ENCODE measurements around the gene ENO4. TPM values are rescaled to one million over a fixed set of nuclear protein-coding genes. Genes with fewer than 3 reads are reported as not detected.

Gene ENO4
- total RNA-seq, 2 donors from 2014 or later = 0.27 to 0.91 TPM

DNA sequence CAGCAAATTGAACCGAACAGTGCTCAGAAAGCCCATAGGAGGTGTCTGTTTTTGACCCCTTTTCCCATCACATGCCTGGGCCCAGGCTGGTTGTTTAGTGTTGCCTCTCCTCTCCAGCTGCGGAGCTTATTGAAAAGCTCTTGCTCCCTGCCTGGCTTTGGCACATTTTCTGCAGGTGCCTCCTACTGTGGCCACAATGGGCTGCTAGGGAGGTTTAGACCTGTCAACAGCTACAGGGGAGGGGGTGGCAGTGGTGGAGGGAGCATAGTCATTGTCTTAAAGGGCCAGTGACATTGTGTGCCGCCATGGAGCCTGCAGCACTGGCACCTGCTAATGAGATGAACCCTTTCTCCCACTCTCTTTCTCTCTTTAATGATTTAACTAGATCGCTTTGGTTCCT is 13.2 kb upstream of the ENO4 start:
- Histone ChIP-seq H3K27ac (no peak overlapping the region), H3K9me3 (no peaks in the 10 kb centered on the region), H3K36me3 (no peaks in the 10 kb centered on the region), H3K4me3 (no peak overlapping the region), H3K4me1 (replicated peaks) (no peaks in the 10 kb centered on the region), H3K27me3 (replicated peaks; ENCODE audit: insufficient read depth) (no peaks in the 10 kb centered on the region)
- TF ChIP-seq, protein P1, sequence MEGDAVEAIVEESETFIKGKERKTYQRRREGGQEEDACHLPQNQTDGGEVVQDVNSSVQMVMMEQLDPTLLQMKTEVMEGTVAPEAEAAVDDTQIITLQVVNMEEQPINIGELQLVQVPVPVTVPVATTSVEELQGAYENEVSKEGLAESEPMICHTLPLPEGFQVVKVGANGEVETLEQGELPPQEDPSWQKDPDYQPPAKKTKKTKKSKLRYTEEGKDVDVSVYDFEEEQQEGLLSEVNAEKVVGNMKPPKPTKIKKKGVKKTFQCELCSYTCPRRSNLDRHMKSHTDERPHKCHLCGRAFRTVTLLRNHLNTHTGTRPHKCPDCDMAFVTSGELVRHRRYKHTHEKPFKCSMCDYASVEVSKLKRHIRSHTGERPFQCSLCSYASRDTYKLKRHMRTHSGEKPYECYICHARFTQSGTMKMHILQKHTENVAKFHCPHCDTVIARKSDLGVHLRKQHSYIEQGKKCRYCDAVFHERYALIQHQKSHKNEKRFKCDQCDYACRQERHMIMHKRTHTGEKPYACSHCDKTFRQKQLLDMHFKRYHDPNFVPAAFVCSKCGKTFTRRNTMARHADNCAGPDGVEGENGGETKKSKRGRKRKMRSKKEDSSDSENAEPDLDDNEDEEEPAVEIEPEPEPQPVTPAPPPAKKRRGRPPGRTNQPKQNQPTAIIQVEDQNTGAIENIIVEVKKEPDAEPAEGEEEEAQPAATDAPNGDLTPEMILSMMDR (IDR thresholded peaks at IDR 0.05) = no peak
- TF ChIP-seq POLR2A (IDR thresholded peaks at IDR 0.05) (no peak), POLR2AphosphoS5 (IDR thresholded peaks at IDR 0.05) (no peak)
- WGBS = 71% methylated on average over 4 of the region's 4 CpGs
- DNase-seq (ENCODE audit: low spot score) = no peak
- intact Hi-C loops (cut with DNase I) = no loop called here

DNA sequence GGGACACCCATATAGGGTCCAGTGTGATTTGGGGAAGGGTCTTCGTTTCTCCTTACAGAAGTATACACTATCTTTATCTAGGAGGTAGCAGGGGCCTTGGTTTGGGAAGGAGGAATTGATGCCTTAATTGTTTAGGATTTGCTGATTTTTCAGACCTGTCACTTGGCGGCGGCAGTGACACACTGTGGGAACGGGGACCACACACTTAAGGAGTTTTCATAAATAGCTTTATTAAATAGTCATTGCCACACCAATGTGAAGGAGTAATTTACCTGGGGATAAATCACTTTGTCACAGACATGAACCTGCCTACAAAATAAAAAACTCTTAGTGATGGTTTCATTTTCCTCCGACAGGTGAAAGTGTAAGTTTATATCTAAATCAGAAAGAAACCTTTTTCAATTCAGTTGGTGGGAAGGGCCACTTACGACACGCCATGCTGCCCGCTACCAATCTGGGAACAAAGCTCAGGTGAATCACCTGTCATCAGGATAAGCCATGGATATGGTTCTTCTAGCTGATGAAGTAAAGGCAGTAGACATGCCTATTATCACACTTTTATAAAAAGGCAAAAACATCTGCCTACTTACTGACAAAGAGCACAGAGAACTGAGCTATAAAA is 12.3 kb upstream of the ENO4 start:
- 80% methylated on average over 8 of the region's 8 CpGs for WGBS
- no peak overlapping the region for H3K27ac ChIP-seq
- H3K9me3 ChIP-seq = no peaks in the 10 kb centered on the region
- DNase-seq (ENCODE audit: low spot score) = no peak
- no peaks in the 10 kb centered on the region for H3K4me1 ChIP-seq (replicated peaks)
- no peak for TF ChIP-seq POLR2A (IDR thresholded peaks at IDR 0.05)
- TF ChIP-seq POLR2AphosphoS5 (IDR thresholded peaks at IDR 0.05) = no peak
- TF ChIP-seq, protein P1 (IDR thresholded peaks at IDR 0.05) = no peak
- no peaks in the 10 kb centered on the region for H3K36me3 ChIP-seq
- H3K27me3 ChIP-seq (replicated peaks; ENCODE audit: insufficient read depth) = no peaks in the 10 kb centered on the region
- H3K4me3 ChIP-seq = no peak overlapping the region
- intact Hi-C loops (cut with DNase I) = no loop called here

DNA sequence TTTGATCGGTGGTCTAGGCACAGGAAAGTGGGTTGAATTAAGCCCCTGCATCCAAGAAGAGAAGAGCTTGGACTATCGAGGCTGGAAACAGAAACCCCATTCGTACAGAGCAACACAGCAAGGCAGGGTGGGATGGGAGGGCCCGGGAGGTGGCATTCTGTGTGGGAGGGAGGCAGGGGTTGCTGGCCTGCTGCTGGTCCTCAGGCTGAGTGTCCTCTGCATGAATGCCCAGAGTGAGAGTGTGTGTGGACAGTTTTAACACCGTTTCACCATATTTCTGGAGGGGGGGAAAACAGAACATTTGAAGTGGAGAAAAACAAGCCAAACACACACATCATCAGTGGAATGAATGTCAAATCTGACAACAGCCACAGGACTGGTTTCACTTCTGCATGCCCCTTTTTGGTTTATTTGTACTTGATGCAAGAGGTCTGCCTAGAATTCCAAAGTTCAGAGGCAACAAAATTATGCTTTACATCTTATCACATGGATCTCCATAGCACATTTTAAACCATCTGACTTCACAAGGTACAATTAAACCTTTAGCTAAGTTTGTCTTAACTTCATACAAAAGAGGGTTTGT is 11.1 kb upstream of the ENO4 start:
- no peaks in the 10 kb centered on the region for H3K27me3 ChIP-seq (replicated peaks; ENCODE audit: insufficient read depth)
- TF ChIP-seq POLR2A (IDR thresholded peaks at IDR 0.05) (no peak), POLR2AphosphoS5 (IDR thresholded peaks at IDR 0.05) (no peak)
- TF ChIP-seq, protein P1 (IDR thresholded peaks at IDR 0.05) = no peak
- no peak overlapping the region for H3K27ac ChIP-seq
- no peaks in the 10 kb centered on the region for H3K9me3 ChIP-seq
- intact Hi-C loops (cut with DNase I) = no loop called here
- no peak for DNase-seq (ENCODE audit: low spot score)
- 78% methylated on average over 5 of the region's 5 CpGs for WGBS
- no peaks in the 10 kb centered on the region for H3K4me1 ChIP-seq (replicated peaks)
- no peak overlapping the region for H3K4me3 ChIP-seq
- no peaks in the 10 kb centered on the region for H3K36me3 ChIP-seq

DNA sequence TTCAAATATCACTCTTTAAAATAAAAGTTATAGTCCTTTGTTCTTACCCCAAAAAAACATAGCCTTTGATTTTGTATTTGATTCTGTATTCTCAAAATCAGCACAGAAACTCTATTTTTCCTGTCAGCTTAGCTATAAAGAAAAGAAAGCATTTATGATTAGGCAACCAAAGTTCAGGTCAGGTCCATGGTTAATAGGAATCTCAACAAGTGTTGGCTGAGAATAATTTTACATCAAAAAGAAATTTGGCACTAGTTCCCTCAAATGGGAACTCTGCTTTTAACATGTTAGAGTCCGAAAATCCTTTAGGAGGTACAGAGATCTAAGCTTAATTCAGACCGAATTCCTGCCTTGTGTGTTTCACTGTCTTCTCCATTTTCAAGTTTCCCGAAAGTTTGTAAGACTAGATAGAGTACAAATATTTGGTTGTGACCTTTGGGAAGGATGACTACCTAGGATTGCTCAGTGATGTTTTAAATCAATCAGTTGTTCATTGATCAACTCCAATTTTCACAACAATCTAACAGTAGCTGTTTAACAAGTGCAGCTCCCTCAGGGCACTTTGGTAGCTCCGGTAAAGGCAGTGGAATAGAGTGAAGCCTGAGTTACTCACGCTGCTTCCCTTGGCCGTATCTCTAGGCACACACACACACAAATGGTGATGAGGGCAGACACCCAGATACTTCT is 8.8 kb upstream of the ENO4 start:
- H3K27ac ChIP-seq = no peak overlapping the region
- TF ChIP-seq POLR2AphosphoS5 (IDR thresholded peaks at IDR 0.05) (no peak), POLR2A (IDR thresholded peaks at IDR 0.05) (no peak)
- TF ChIP-seq, protein P1 (IDR thresholded peaks at IDR 0.05) = no peak
- no peak overlapping the region for H3K4me3 ChIP-seq
- DNase-seq (ENCODE audit: low spot score) = no peak
- no peaks in the 10 kb centered on the region for H3K9me3 ChIP-seq
- intact Hi-C loops (cut with DNase I) = no loop called here
- H3K36me3 ChIP-seq = no peaks in the 10 kb centered on the region
- H3K27me3 ChIP-seq (replicated peaks; ENCODE audit: insufficient read depth) = no peaks in the 10 kb centered on the region
- 94% methylated on average over 6 of the region's 6 CpGs for WGBS
- no peaks in the 10 kb centered on the region for H3K4me1 ChIP-seq (replicated peaks)

Data from prostate gland (tissue), 2 donors.